Caco-2 (cell line): ENCODE data around the gene SUCLG1. TPM values are rescaled to one million over a fixed set of nuclear protein-coding genes. Genes with fewer than 3 reads are reported as not detected.

ENCODE experiments used
- BruUV-seq: library from RNA; stranded (reverse); fragments of 400-500 nt; replicated peaks from 2 replicates; lab custom pipeline; 2021; lab: Mats Ljungman, UMichigan
- CTCF ChIA-PET: fragments of 300-600 bp; sonication (Branson Sonifier 250); formaldehyde crosslinking; loops from one replicate; lab custom pipeline; 2022; ENCODE audit warnings: antibody characterized with exemption; lab: Charles Lee
- POLR2A ChIA-PET: fragments of 300-600 bp; sonication (Branson Sonifier 250); formaldehyde crosslinking; loops from one replicate; lab custom pipeline; 2022; ENCODE audit warnings: antibody characterized with exemption; lab: Charles Lee
- DNase-seq, 2 experiments: peaks; one replicate each; pipeline versions ENCODE4 v3.0.0 to v3.0.0-alpha.2; 2020 to 2022
- H3K27me3 ChIP-seq: replicated peaks from 2 replicates; pipeline ENCODE4 v1.6.0; 2011; ENCODE audit warnings: low read length; ENCODE audit not compliant: control insufficient read depth, insufficient read depth
- H3K36me3 ChIP-seq: 2 replicates; pipeline ENCODE4 v1.5.1; 2011; ENCODE audit warnings: low read length; ENCODE audit not compliant: control insufficient read depth, insufficient read depth
- H3K4me1 ChIP-seq: fragments of 250-450 bp; sonication (Bioruptor Pico); 2 replicates; pipeline ENCODE4 v1.5.1; 2020; ENCODE audit warnings: mild to moderate bottlenecking
- H3K4me3 ChIP-seq: 2 replicates; pipeline ENCODE4 v1.5.1; 2011; ENCODE audit warnings: low read depth, mild to moderate bottlenecking, control low read depth, low read length
- H3K9me3 ChIP-seq: fragments of 250-450 bp; sonication (Bioruptor Pico); 2 replicates; pipeline ENCODE4 v1.5.1; 2020; ENCODE audit warnings: mild to moderate bottlenecking, moderate library complexity
- H3K27ac Mint-ChIP-seq: one replicate; pipeline ENCODE4 v1.8.0; 2022; ENCODE audit warnings: mixed read lengths; ENCODE audit not compliant: unreplicated experiment
- H3K27me3 Mint-ChIP-seq: one replicate; pipeline ENCODE4 v1.8.0; 2022; ENCODE audit warnings: mixed read lengths; ENCODE audit not compliant: insufficient read depth, unreplicated experiment
- H3K36me3 Mint-ChIP-seq: one replicate; pipeline ENCODE4 v1.8.0; 2022; ENCODE audit warnings: mild to moderate bottlenecking, mixed read lengths; ENCODE audit not compliant: insufficient read depth, unreplicated experiment
- H3K4me1 Mint-ChIP-seq: one replicate; pipeline ENCODE4 v1.8.0; 2022; ENCODE audit warnings: low read depth, mixed read lengths; ENCODE audit not compliant: unreplicated experiment
- H3K4me3 Mint-ChIP-seq: one replicate; pipeline ENCODE4 v1.8.0; 2022; ENCODE audit warnings: mild to moderate bottlenecking, moderate library complexity, mixed read lengths; ENCODE audit not compliant: unreplicated experiment
- H3K9me3 Mint-ChIP-seq: one replicate; pipeline ENCODE4 v1.8.0; 2022; ENCODE audit warnings: mixed read lengths; ENCODE audit not compliant: unreplicated experiment
- CTCF ChIP-seq, 2 experiments: fragments of 200-600 bp in 1 of 2; IDR thresholded peaks; 1 replicate in 1 of 2; 2 replicates in 1 of 2; pipeline versions ENCODE4 v1.5.1 to v1.8.0; 2011 to 2022; ENCODE audit warnings: antibody characterized with exemption in 1 of 2, control low read depth in 1 of 2, inconsistent platforms in 1 of 2, low read depth in 1 of 2, low read length in 1 of 2, mild to moderate bottlenecking in 1 of 2, moderate library complexity in 1 of 2; ENCODE audit not compliant: insufficient read depth in 1 of 2, severe bottlenecking in 1 of 2, unreplicated experiment in 1 of 2
- intact Hi-C: fragments of 100-400 bp; cut with micrococcal nuclease; formaldehyde crosslinking; loops from one replicate; pipeline ENCODE4 v1.10.0; 2022; ENCODE audit not compliant: unreplicated experiment
- total RNA-seq: library from RNA; stranded (reverse); gene quantifications from 2 replicates; pipeline ENCODE4 v1.2.3, GENCODE V29; 2022

Gene SUCLG1
- total RNA-seq, 1 experiment from 2014 or later: 155 TPM

GRCh38 chr2:84491741-84492140 is 32.7 kb upstream of the SUCLG1 start:
- Mint-ChIP-seq H3K4me1 (peaks cover 7% of the 10 kb centered on the region), H3K27ac (no peak overlapping the region), H3K9me3 (no peaks in the 10 kb centered on the region), H3K4me3 (no peak overlapping the region), H3K27me3 (no peaks in the 10 kb centered on the region), H3K36me3 (no peaks in the 10 kb centered on the region)
- H3K27me3 ChIP-seq: no peaks in the 10 kb centered on the region
- no peak overlapping the region for H3K4me3 ChIP-seq
- DNase-seq: no peak
- ChIA-PET CTCF (no interaction called here), POLR2A (no interaction called here)
- no peaks in the 10 kb centered on the region for H3K36me3 ChIP-seq
- no peaks in the 10 kb centered on the region for H3K9me3 ChIP-seq
- BruUV-seq: no TSS peak
- peaks cover 14% of the 10 kb centered on the region for H3K4me1 ChIP-seq
- no peak for TF ChIP-seq CTCF (IDR thresholded peaks at IDR 0.05; ENCODE audit: insufficient read depth in 1 of 2, low read depth in 1 of 2, low read length in 1 of 2, severe bottlenecking in 1 of 2, unreplicated experiment in 1 of 2)
- intact Hi-C loops: loop anchor here (1.0 kb wide), 1 partner anchor 389 kb away; no protein-coding TSS in a partner anchor

- H3K9me3 ChIP-seq: no peaks in the 10 kb centered on the region
- no peak for TF ChIP-seq CTCF (IDR thresholded peaks at IDR 0.05; ENCODE audit: insufficient read depth in 1 of 2, low read depth in 1 of 2, low read length in 1 of 2, severe bottlenecking in 1 of 2, unreplicated experiment in 1 of 2)
- H3K4me3 ChIP-seq: no peak overlapping the region
- Mint-ChIP-seq H3K27me3 (no peaks in the 10 kb centered on the region), H3K4me3 (no peak overlapping the region), H3K36me3 (no peaks in the 10 kb centered on the region), H3K9me3 (no peaks in the 10 kb centered on the region), H3K4me1 (peaks cover 11% of the 10 kb centered on the region), H3K27ac (no peak overlapping the region)
- ChIA-PET CTCF (no interaction called here), POLR2A (no interaction called here)
- no peak for DNase-seq
- no peaks in the 10 kb centered on the region for H3K36me3 ChIP-seq
- peaks cover 18% of the 10 kb centered on the region for H3K4me1 ChIP-seq
- H3K27me3 ChIP-seq: no peaks in the 10 kb centered on the region
- no TSS peak for BruUV-seq
- intact Hi-C loops: no loop called here
Measured at GRCh38 chr2:84491256-84491655, 32.2 kb upstream of the SUCLG1 start.

GRCh38 chr2:84487298-84487996 is 28.4 kb upstream of the SUCLG1 start:
- Mint-ChIP-seq H3K27ac (no peak overlapping the region), H3K4me1 (peaks cover 16% of the 10 kb centered on the region), H3K27me3 (no peaks in the 10 kb centered on the region), H3K9me3 (no peaks in the 10 kb centered on the region), H3K36me3 (no peaks in the 10 kb centered on the region), H3K4me3 (no peak overlapping the region)
- H3K4me3 ChIP-seq: no peak overlapping the region
- H3K4me1 ChIP-seq: peaks cover 27% of the 10 kb centered on the region
- no peak for DNase-seq
- CTCF ChIA-PET: no interaction called here
- no peak for TF ChIP-seq CTCF (IDR thresholded peaks at IDR 0.05; ENCODE audit: insufficient read depth in 1 of 2, low read depth in 1 of 2, low read length in 1 of 2, severe bottlenecking in 1 of 2, unreplicated experiment in 1 of 2)
- BruUV-seq: no TSS peak
- POLR2A ChIA-PET: no interaction called here
- peaks cover 1% of the 10 kb centered on the region; the same call in 1 of the 2 replicates for H3K36me3 ChIP-seq
- no peaks in the 10 kb centered on the region for H3K9me3 ChIP-seq
- intact Hi-C loops: no loop called here
- no peaks in the 10 kb centered on the region for H3K27me3 ChIP-seq
